NAMALWA (cell line): ENCODE results near the gene TGFB2.
A peak's percentile ranks its signal among the peaks of the same experiment; 100 is the strongest.
"Not testable (repeated sequence)": the region's sequence is repeated elsewhere in the genome, so short reads cannot be mapped to it uniquely, and the experiment has no call there.

Experiments
- DNase-seq: peaks from one replicate; pipeline ENCODE4 v3.0.0-alpha.2; 2015; ENCODE audit warnings: low spot score

The TGFB2 gene

DNA sequence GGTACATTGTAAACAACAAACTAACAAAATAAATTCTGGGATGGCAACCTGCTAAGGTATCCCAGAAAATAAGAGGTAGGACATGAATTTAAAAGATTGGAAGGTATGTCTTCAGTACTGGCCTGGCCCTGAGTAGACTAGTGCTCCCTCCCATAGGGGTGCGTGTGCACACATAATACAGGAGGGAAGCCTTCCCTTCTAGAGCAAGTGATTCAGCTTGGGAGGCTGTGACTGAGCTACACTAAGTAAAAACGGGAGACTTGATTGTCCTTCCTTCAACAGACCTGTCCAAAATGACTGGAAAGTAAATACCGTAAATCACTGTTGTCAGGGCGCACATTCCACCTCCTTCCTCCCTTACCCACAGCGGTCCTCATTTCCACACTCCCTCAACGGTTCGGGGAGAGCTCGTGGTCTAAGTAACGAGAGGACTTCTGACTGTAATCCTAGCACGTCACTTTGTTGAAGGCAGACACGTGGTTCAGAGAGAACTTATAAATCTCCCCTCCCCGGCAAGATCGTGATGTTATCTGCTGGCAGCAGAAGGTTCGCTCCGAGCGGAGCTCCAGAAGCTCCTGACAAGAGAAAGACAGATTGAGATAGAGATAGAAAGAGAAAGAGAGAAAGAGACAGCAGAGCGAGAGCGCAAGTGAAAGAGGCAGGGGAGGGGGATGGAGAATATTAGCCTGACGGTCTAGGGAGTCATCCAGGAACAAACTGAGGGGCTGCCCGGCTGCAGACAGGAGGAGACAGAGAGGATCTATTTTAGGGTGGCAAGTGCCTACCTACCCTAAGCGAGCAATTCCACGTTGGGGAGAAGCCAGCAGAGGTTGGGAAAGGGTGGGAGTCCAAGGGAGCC lies at the start of gene TGFB2:
Gene TGFB2, plus strand, starts transcription at position 523 of the 859 bp plus-strand sequence. CDS start 1,366 bp downstream, outside the sequence.
- peak; percentile 46 for DNase-seq

DNA sequence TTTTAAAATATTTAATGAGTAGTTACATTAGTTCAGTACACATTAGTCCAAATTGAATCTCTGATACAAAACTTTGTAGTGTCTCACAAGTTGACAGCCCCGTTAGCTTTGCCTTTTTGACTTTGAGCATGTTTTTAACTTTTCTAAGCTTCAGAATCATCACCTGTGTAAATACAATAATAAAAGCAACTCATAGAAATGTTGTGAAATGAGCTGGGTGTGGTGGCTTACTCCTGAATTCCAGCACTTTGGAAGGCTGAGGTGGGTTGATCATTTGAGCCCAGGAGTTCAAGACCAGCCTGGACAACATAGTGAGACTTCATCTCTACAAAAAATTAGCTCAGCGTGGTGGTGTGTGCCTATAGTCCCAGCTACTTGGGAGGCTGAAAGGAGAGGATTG lies 49.0 kb upstream of the TGFB2 start:
- no peak for DNase-seq

DNA sequence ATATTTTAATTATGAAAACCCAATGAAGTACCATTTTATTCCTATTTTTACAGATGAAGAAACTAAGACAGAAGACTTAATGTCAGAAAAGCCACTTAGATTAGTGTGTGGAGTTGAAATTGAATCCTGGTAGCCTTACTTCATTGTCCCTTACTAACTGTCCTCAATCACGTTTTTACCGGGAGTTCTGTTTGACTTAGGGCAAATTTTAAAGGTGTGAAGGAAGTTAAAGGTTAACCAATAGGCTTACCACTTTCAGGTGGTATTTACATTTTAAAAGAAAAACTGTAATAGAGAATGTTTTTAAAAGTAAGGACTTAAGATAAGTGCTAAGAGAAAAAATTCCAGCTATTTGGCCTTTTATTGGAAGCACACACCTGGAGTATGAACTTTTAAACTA lies 47.7 kb upstream of the TGFB2 start:
- DNase-seq, result no peak

DNA sequence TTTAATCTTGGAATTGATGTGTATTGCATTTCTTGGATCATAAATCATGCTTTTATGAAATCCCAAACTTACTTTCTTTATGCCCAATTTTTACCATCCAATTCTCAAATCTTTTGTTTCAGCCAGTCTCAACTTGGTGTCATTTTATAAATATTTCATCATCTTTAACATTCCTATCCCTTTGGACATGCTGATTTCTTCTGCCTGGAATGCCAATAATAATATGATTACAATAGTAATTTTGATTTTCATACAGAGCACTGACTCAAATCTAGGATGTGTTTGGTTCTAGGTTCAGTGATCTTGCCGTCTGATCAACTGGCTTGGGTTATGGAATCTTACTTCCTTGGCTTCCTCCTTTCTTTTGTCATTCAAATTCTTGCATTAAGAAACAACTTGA lies 47.3 kb upstream of the TGFB2 start:
- DNase-seq, result no peak

DNA sequence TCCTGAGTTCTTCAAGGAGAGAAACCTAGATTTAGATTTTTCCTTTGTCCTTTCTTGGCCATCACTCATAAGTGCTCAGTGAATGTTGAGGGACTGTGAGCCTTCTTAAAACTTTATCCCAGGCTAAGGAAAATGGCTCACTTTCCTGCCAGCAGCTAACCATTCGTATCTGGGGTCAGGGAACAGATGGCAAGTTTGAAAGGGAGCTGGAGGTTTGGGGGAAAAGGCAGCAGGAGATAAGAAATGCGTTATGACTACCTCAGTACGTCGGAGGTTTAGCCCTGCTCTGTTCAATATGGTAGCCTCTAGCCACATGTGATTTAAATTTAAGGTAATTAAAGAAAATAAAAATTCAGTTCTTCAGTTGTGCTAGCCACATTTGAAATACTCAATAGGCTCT lies 46.7 kb upstream of the TGFB2 start:
- DNase-seq, result no peak

DNA sequence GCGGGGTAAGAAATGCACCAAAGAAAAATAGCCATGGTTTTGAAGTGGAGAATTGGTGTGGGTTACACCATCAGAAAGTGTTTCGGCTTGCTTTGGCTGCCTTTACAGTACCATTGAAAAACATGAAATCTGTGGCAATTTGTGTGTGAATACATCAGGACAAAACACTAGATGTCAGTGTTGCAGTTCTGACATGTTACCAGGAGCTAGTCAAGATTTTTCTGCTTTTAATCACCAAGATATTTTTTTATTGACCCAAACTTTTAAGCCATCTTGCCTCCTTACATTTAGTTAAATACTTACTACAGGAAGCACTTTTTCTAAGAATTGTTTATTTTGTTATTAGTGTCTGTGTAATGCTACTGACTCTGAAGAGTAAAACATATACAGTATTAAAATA lies 45.7 kb upstream of the TGFB2 start:
- DNase-seq, result peak; percentile 57

DNA sequence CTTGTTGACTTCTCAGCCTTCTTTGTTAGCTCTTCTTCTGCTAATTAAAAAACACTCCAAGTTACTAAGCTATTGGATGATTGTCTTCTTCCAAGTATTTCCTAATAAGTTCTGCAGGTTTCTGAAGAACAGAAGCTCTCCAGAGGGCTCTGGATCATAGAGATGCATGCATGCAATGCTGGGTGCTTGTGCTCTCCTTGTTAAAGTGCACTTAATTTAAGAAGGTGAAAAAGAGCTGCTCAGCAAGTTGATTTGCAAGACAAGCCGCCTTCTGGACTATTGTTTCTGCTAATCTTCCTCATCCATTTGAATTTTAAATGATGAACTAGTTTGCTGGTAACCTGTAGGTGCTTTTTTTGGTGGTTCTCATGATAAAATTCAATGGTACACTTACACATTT lies 43.9 kb upstream of the TGFB2 start:
- no peak for DNase-seq

DNA sequence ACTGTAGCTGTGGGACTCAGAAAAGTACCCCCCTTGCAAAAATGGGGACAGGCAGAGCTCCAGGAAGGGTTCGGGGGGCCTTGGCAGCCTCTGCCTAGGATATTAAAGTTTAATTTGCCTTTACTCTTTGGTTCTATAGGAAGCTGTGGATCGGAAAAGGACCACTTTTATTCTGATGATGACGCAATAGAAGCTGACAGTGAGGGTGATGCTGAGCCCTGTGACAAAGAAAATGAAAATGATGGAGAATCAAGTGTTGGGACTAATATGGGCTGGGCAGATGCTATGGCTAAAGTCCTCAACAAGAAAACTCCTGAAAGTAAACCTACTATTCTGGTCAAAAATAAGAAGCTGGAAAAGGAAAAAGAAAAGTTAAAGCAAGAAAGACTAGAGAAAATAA lies 43.0 kb upstream of the TGFB2 start:
- DNase-seq, result no peak

DNA sequence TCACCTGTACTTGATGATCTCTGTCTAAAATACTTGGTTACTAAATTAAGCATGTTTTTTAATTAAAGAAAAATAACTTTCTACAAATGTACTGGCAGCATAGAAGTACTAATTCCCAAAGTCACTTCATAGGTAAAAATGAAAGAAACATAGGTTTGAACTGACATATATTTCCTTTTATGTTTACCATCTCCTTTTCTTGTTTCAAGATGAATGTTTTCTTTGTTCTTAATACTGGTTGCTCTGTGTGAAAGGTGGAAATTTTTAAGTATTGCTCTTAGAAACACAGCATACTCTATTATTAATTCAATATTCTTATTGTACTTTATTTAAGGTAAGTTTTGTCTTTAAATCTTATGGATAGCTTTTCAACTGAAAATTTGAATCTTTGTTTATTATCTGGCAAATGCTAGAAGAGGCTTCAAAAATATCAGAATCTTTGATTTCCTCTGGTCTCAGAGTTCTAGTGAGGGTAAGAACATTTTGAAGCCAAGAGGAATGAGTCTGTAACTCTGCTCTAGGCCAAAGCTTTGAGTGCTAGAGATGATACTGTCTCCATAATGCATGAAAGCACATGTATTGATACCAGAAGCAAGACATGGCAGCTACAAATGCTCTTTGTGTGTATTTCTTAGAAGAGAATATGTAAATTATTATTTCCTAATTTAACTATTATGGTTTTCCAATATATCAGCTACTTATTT lies 41.8 kb upstream of the TGFB2 start:
- DNase-seq, result no peak

DNA sequence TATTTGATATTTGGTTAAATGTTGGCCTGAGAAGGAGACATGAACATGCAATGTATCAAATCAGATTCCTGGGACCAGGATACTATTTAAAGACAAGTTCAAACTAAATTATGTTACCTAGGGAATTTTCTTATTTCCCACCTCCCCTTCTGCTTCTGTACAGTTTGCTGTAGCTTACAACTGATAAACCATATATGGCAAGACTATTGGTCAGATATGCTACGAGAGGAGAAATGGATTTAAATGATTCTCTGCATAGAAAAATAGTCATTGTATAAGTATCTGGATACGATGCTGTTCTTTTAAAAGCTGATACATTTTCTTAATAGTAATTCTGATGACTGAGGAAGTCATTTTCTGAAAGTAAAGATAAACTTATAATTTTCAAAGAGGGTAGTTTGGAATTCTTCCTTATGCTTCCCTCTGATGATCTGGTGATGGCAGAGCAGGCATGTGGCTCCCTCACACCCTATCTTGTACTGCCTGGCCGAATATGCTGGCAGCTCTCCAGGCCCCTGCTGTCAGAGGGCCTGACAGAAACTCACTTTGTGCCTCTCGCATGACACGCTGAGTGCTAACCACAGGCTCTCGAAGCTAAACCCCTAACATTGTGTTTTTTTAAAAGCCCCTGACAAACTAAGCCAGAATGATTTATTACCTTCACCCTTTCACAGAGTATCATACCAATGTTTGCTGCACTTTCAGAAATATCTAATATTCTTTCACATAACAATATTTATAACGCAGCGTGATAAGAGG lies 40.7 kb upstream of the TGFB2 start:
- no peak for DNase-seq

DNA sequence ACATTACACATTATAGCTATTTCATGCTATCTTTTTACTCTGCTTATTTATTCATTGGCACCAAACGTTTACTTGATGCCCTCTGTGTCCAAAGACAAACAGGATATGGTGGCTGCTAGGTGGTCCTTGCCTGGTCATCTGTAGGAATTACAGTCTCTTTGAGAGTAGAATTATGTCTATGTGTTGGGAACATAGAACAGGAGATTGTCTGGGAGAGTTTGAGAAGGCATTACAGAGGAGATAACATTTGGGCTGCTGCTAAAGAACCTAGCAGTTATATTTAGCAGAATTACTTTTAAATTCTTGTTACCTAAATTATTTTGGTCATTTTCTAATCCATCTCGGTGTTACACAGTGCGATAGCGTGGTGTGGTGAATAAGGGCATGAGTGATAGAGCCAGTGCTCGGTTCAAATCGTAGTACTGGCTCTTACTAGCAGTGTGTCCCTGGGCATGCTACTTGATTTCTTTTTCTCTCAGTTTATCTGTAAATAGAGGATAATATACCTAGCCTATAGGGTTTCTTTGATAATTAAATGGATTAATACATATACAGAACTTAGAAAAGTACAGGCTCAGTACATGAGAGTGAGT lies 39.6 kb upstream of the TGFB2 start:
- no peak for DNase-seq

DNA sequence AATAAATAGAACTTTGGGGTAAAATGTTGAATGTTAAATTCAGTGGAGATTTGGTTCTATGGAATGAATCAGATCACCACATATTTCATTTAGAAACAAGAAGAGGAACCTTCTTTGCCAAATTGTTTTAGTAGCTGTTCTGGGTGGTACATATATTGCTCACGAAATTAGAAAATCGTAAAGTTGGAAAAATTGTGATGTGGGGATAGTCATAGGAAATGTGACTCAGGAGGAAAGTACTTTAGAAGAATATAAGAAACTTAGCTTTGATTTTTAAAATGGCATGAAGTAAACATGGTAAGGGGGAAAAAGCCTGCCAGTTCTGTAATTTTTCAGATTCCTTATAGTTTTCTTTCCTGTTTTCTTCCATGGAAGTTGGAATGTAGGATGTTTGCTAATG lies 32.6 kb upstream of the TGFB2 start:
- DNase-seq, result no peak

DNA sequence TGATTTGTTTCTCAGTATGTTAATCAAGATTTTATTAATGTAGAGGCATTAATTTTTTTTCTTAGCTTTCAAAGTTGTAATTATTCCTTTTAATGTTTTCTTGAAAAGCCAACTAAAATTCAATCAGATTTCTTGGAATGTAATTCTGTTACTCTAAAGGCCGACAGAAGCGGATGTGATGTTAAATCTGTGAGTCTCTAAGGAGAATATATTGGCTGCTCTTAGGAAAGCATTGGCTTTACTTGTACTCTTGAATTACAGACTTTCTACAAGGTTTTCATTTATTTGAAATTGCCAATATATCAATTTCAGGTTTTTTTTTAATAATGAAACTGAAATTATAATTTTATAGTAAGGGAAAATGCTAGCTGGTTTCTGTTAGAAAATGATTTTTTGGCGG lies 30.8 kb upstream of the TGFB2 start:
- no peak for DNase-seq

DNA sequence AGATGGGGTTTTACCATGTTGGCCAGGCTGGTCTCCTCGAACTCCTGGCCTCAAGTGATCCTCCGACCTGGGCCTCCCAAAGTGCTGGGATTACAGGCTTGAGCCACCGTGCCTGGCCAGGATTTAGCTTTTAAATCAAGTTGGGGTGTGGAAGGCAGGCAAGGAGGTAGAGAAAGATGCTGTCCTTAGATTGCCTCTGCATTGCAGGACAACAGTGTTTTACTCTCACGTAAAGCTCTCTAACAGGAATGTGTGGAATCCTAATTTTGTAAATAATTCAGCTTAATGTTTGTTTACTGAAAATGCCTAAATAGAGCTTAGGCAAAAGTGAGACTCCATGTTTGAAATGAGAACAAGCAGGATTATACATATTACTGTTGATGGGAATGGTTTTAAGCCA lies 29.5 kb upstream of the TGFB2 start:
- DNase-seq, result no peak

DNA sequence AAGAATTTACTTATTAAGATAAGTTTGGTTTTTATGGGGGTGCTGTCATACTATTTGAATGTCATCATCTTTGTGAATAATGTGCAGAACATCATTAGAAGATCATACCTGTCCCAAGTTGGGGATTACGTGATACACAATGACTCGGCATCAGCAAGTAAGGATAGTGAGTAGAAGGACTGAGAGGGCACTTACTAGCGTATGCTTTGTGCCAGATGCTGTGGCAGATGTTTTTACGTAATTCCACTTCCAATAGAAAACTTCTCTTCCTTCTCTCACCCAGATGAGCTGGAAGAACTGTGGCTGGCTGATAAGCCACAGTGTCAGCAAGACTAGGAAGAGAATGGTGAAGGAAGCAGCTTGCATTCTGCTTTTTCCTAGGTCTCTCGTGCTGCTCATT lies 28.1 kb upstream of the TGFB2 start:
- no peak for DNase-seq

DNA sequence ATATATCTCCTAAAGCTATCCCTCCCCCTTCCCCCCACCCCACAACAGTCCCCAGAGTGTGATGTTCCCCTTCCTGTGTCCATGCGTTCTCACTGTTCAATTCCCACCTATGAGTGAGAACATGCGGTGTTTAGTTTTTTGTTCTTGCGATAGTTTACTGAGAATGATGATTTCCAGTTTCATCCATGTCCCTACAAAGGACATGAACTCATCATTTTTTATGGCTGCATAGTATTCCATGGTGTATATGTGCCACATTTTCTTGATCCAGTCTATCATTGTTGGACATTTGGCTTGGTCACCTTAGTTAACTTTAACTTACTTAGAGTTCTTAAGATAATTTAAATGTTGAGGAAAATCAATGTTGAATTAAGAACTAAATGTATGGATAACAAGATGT lies 25.0 kb upstream of the TGFB2 start:
- not testable (repeated sequence) for DNase-seq

DNA sequence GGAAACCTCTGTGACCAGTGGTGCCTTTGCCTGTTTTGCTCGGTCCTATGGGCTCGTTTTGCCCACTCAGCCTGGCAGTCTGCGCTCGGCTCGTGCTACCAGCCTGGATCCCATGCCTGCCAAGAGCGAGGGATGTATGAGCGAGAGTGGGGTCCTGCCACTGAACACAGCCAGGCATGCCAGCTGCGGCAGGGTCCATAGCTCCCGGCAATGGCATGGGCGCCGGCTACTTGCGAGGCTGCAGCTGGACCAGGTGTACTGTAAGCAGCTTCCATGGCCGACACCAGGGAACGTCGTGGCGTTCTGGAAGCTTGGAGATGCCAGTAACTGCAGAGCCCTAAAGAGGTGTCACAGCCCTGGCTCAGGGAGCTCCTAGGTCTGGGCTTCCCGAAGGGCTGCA lies 22.4 kb upstream of the TGFB2 start:
- DNase-seq, result no peak

DNA sequence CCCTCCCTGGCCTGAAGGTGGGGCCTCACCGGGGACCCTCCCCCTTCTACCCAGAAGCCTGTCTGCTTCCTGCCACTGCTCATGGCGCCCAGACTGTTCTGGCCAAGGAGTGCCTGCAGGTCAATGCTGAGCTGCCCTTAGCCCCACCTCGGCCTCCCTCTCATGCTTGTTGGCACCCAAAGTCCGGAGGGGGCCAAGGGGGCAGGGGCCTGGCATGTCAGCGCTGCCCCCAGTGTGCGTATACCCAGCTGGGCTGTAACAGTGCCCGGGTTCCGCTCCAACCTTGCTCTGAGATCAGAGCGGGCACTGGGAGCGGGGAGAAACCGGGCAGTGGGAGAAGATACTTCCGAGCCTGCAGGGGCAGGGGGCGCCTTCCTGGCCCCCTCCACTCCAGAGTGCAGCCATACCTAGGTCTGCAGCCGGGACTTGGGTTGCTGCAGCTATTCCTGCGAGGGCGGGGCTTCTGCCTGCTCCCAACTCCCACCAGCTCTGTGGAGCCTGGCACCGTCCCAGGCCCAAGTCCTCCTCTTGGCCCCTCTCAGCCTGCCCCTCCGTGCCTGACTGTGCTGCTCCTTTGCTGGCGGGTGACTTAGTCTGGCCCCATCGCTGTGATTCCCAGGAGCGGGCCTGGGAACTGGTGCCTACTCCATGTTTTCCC lies 21.4 kb upstream of the TGFB2 start:
- DNase-seq, result no peak

DNA sequence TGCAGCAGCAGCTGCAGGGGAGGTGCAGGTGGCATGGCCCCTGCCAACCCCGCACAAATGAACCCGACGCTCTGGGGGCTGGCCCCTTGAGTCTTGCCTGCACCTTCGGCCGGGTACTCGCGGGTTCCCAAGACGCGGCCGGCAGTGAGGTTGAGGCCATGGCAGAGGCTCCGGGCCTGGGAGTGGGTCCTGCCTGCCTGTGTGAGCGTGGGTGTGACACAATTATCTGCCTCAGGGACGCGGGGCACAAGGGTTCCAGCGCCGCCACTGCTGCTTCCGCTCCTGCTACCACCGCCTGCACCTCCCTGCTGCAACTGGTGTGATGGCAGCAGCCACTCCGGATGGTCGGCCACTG lies 20.9 kb upstream of the TGFB2 start:
- DNase-seq, result no peak

DNA sequence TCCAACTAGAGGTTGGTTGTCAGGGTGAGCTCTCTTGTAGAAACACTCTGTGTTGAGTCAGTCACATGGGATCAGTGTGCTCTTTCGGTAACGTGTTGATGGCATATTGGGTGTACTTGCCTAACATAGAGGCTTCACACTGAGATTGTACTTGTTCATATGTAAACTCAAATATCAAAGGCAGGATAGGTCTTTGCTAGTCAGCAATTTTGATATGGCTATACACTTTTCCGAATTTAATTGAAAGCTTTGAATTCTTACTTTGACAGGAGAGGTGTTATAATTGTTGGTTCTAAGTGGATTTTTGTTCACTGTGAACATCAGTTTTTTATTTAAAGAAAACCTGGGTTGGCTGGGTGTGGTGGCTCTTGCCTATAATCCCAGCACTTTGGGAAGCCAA lies 16.4 kb upstream of the TGFB2 start:
- DNase-seq, result no peak

DNA sequence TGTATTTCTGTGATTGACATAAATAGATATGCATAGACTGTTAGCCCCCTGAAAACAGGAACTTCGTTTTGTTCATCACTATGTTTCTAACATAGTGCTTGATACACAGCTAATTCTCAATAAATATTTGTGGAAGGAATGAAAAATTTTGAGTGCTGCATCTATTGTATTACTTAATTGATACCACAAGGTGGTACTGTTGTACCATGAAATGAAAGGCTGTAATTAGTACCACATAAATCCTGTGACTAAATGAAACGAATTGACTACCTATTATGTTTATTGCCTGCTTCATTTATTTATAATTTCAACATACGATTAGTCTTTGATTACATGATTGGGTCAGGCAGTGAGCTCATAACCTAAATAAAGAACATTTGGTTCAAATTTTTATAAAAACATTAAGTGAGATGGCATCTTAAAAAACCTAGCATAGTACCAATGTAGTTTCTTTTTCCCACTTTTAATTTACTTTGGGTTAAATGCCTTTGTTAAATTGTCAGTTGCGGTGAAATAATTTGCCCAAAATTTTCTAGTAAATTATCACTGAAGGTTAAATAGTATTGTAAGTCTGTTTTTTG lies 15.0 kb upstream of the TGFB2 start:
- DNase-seq, result peak; percentile 67

DNA sequence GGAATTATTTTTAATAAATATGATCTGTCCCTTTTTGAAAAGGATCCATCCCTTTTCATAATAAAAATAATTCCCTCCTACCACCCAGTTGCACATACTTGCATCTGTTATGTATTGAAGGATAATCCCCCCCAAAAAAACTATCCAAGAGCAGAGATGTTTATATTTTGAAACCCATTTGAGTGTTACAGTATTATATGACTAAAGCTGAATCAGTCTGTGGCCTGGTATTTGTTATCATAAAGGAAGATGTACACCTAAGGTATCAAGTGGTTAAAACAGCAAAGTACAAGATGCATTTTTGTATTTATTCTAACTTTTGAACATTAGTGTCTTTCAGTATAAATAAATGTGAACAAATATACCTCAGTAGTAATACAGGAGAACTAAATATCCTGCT lies 12.7 kb upstream of the TGFB2 start:
- no peak for DNase-seq
